AG04449 (cell line): ENCODE results near the gene ZNF460.

ENCODE experiments used
- CTCF ChIA-PET: fragments of 350-600 bp; formaldehyde crosslinking; extraction: SDS; loops from one replicate; lab custom pipeline; 2021; ENCODE audit warnings: antibody characterized with exemption; lab: Yijun Ruan, JAX
- POLR2A ChIA-PET: fragments of 400-600, 350-600 bp; formaldehyde crosslinking; extraction: SDS; loops from one replicate; lab custom pipeline; 2020; ENCODE audit warnings: antibody characterized with exemption, inconsistent platforms; lab: Yijun Ruan, JAX
- DNase-seq: peaks from one replicate; pipeline ENCODE4 v3.0.0-alpha.2; 2010; ENCODE audit warnings: low read depth, low spot score
- H3K4me3 ChIP-seq: 2 replicates; pipeline ENCODE4 v1.5.1; 2011; ENCODE audit warnings: low read depth, mild to moderate bottlenecking, control low read depth, low read length
- TF ChIP-seq, protein P1 (sequence below): IDR thresholded peaks from one replicate; pipeline ENCODE4 v1.5.1; 2011; ENCODE audit warnings: mild to moderate bottlenecking, moderate library complexity, low read length, control low read depth, inconsistent platforms; ENCODE audit not compliant: insufficient read depth; ENCODE audit errors: missing control alignments

Gene ZNF460

DNA sequence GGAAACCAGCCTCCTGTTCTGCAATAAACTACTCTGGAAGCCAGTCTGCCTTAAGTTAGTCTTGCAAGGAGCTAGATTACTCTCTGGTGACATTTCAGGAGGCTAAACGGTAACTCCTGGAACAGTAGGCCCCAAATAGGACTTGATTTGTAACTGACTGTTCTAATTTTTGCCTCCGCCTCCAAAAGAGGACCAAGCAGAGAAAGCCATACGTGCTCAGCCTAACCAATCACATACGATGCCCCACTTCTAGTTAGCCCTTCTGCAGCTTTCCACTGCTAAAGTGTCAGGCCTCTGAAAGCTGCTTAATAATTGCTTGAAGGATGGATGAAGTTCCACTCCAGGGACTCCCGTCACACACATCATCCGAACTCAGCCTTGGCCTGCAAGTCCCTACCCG, 39.1 kb upstream of the ZNF460 start:
- peak overlapping the region; percentile 97 for H3K4me3 ChIP-seq
- TF ChIP-seq, protein P1, sequence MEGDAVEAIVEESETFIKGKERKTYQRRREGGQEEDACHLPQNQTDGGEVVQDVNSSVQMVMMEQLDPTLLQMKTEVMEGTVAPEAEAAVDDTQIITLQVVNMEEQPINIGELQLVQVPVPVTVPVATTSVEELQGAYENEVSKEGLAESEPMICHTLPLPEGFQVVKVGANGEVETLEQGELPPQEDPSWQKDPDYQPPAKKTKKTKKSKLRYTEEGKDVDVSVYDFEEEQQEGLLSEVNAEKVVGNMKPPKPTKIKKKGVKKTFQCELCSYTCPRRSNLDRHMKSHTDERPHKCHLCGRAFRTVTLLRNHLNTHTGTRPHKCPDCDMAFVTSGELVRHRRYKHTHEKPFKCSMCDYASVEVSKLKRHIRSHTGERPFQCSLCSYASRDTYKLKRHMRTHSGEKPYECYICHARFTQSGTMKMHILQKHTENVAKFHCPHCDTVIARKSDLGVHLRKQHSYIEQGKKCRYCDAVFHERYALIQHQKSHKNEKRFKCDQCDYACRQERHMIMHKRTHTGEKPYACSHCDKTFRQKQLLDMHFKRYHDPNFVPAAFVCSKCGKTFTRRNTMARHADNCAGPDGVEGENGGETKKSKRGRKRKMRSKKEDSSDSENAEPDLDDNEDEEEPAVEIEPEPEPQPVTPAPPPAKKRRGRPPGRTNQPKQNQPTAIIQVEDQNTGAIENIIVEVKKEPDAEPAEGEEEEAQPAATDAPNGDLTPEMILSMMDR, result no peak
- no peak for DNase-seq
- ChIA-PET CTCF (interaction anchor here (0.7 kb wide), 1 partner anchor 11 kb away, joined by 3 read pairs; no protein-coding TSS in a partner anchor), POLR2A (interaction anchor here (1.2 kb wide), 1 partner anchor 9 kb away, joined by 4 read pairs; no protein-coding TSS in a partner anchor)

DNA sequence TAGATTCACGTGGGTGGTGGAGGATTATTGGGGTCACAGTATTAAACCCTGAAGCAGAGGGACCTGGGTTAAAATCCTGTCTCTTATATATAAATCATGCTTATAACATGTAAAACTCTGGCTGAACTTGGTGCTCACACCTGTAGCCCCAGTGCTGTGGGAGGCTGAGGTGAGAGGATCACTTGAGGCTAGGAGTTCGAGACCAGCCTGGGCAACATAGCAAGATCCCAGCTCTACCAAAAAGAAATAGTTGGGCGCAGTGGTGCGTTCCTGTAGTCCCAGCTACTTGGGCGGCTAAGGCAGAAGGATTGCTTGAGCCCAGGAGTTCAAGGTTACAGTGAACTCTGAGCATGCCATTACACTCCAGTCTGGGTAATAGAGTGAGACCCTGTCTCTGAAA, 37.5 kb upstream of the ZNF460 start:
- ChIA-PET POLR2A (no interaction called here), CTCF (no interaction called here)
- no peak for DNase-seq
- H3K4me3 ChIP-seq, result no peak overlapping the region
- TF ChIP-seq, protein P1, result no peak

DNA sequence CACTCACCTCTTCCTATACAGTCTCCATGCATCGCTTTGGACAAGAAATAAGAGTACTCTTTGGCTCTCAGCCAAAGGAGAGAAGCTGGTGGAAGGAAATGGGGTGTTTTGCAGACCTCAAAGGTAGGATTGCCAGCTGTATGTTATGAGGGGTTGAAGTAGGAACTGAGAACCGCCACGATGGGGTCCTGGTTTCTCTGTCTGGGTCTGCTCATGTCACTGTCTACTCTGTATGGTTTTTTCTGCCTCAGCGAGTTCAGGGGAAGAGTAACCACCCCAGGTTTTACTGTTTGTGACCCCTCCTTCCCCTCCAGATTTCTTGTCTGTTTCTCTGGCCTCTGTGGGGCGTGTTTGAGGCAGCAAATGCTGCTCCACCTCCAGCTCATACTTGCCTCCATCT, 35.8 kb upstream of the ZNF460 start:
- POLR2A ChIA-PET, result interaction anchor here (0.7 kb wide), 1 partner anchor 687 kb away, joined by 3 read pairs; no protein-coding TSS in a partner anchor
- CTCF ChIA-PET, result no interaction called here
- TF ChIP-seq, protein P1, result no peak
- H3K4me3 ChIP-seq, result no peak overlapping the region
- DNase-seq, result no peak

DNA sequence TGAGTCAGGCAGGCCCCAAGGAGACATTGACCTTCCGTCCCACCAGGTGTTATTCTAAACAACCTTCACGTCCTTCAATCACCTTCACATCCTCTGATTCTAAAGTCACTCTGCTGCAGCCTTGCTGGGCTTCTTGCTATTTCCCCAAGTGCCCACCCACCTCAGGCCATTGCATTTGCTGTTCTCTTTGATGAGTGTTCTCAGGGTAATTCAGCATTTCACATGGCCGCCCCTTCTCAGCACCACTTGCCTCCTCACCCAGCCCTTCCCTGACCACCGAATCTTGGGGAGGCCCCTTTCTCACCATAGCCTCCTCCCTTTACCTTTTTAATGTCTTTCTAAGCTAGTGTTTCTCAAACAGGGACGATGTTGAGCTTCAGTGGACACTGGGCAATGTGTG, 35.2 kb upstream of the ZNF460 start:
- H3K4me3 ChIP-seq, result no peak overlapping the region
- TF ChIP-seq, protein P1, result no peak
- no peak for DNase-seq
- ChIA-PET CTCF (no interaction called here), POLR2A (no interaction called here)

DNA sequence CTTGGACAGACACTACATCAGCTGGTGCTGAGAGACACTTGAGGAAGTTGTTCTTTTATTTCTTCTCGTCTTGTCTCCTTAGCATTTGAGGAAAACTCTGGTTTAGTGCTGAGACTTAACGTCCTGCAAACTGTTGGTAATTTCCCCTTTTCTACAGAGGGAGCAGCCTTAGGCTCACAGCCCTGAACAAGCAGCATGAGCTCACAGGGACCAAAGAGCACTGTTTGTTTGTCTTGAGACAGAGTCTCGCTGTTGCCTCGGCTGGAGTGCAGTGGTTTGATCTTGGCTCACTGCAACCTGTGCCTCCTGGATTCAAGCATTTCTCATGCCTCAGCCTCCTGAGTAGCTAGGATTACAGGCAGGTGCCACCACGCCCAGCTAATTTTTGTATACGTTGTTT, 34.3 kb upstream of the ZNF460 start:
- POLR2A ChIA-PET, result no interaction called here
- CTCF ChIA-PET, result no interaction called here
- H3K4me3 ChIP-seq, result no peak overlapping the region
- DNase-seq, result no peak
- TF ChIP-seq, protein P1, result no peak

DNA sequence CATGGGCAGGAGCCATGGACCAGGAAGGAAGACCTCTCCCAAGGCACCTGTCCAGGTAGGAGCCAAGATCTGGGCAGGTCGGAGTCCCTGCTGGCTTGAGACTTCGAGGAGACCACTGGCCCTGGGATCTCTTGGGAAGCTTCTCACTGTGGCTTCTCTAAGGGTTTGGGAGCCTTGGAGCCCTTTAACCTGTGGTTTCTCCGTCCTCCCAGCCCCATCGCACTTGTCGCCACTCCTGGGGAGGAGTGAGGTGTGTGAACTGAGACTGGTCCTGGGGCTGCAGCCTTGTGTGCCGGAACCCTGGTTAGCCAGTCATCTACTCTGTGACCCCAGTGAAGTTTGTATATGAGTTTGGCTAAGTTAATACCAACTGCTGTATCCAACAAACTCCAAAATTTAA, 31.6 kb upstream of the ZNF460 start:
- POLR2A ChIA-PET, result no interaction called here

More for the DNA sequence above, 31.6 kb upstream of the ZNF460 start:
- TF ChIP-seq, protein P1, result no peak
- CTCF ChIA-PET, result no interaction called here
- no peak overlapping the region for H3K4me3 ChIP-seq
- no peak for DNase-seq
